ENCODE data around the gene ABCA8. TPM values are rescaled to one million over a fixed set of nuclear protein-coding genes. Genes with fewer than 3 reads are reported as not detected.

Gene ABCA8
- total RNA-seq, 1 donor from 2014 or later: 2.6 TPM

DNA sequence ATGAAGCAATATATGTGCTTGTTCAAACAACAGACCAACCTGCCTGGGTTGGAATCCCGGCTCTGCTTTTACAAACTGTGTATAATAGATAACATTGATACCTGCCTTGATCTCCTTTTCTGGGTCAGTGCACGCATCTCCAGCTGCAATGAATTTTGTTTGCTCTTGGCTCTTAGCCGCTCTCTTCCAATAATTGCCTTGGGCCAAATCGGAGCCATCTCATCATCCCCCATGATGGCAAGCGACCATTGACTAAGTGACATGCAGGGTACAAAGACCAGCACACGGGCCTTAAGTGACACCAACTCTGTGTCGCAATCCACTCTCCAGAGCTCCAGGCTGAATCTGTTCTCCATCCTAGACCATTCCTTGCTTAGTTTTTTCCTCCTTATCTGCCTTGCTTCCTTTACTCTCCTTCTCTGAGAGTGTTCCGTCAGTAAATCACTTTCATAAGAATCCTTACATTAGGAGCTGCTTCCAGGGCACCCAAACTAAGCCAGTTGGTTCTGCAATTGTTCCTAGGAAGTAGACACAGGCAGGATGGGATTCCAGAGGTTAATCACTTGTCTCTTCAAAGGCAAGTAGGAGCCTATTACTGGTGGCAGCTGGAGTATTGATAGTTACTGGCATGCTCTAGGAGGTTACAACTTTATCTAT, 134.2 kb downstream of the ABCA8 start:
- DNase-seq (ENCODE audit: low spot score in 2 of 2, unreplicated experiment in 2 of 2): no peak
- peaks cover 18% of the 10 kb centered on the region for H3K4me1 Mint-ChIP-seq

DNA sequence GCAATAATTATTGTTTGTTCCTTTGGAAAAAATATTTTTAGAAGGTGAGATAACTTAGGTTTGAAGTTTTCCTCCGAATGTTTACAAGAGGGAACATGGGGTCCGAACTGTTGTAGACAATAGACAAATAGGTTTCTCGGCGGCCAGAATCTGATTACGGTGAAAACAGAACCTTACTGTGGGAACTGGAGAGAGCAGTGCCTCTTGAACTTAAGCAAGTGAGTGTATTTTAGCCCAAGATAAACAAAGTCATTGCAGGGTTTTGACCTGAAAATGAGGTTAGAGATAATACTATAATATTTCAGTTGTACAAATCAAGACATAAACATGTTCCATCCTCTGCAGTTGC, 134.7 kb downstream of the ABCA8 start:
- H3K4me3 Mint-ChIP-seq: no peak overlapping the region
- peaks cover 18% of the 10 kb centered on the region for H3K4me1 Mint-ChIP-seq
- H3K27ac Mint-ChIP-seq: no peak overlapping the region
- no peaks in the 10 kb centered on the region for H3K36me3 Mint-ChIP-seq
- no peak for DNase-seq (ENCODE audit: low spot score in 2 of 2, unreplicated experiment in 2 of 2)
- peaks cover 4% of the 10 kb centered on the region for H3K9me3 Mint-ChIP-seq
- H3K27me3 Mint-ChIP-seq (ENCODE audit: low read depth): peaks cover 24% of the 10 kb centered on the region
- TF ChIP-seq, protein P1, sequence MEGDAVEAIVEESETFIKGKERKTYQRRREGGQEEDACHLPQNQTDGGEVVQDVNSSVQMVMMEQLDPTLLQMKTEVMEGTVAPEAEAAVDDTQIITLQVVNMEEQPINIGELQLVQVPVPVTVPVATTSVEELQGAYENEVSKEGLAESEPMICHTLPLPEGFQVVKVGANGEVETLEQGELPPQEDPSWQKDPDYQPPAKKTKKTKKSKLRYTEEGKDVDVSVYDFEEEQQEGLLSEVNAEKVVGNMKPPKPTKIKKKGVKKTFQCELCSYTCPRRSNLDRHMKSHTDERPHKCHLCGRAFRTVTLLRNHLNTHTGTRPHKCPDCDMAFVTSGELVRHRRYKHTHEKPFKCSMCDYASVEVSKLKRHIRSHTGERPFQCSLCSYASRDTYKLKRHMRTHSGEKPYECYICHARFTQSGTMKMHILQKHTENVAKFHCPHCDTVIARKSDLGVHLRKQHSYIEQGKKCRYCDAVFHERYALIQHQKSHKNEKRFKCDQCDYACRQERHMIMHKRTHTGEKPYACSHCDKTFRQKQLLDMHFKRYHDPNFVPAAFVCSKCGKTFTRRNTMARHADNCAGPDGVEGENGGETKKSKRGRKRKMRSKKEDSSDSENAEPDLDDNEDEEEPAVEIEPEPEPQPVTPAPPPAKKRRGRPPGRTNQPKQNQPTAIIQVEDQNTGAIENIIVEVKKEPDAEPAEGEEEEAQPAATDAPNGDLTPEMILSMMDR (IDR thresholded peaks at IDR 0.05; ENCODE audit: unreplicated experiment): no peak

More for the DNA sequence above, 134.2 kb downstream of the ABCA8 start:
- peaks cover 19% of the 10 kb centered on the region for H3K27me3 Mint-ChIP-seq (ENCODE audit: low read depth)
- TF ChIP-seq, protein P1 (IDR thresholded peaks at IDR 0.05; ENCODE audit: unreplicated experiment): no peak
- H3K36me3 Mint-ChIP-seq: no peaks in the 10 kb centered on the region
- peaks cover 4% of the 10 kb centered on the region for H3K9me3 Mint-ChIP-seq
- H3K4me3 Mint-ChIP-seq: no peak overlapping the region
- no peak overlapping the region for H3K27ac Mint-ChIP-seq

DNA sequence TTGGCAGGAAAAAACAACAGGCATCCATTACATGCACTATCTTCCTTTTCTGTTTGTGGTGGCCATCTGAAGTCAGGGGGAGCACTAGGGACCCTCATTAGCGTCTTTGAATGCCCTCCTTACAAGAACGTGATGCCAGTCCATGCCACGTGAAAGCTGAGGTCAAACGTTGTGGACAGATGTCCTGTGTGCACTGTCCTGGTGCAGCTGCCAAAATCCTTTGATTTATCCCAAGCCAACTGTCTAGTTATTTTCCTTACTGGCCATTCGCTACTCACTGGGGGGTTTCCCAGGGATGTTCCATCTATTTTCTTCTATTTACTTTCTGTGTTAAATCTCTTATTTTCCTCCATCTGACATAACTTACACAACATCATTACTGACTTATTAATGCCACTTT, 135.7 kb downstream of the ABCA8 start:
- TF ChIP-seq, protein P1 (IDR thresholded peaks at IDR 0.05; ENCODE audit: unreplicated experiment): no peak
- H3K9me3 Mint-ChIP-seq: peaks cover 4% of the 10 kb centered on the region
- no peak overlapping the region for H3K27ac Mint-ChIP-seq
- peaks cover 29% of the 10 kb centered on the region for H3K27me3 Mint-ChIP-seq (ENCODE audit: low read depth)
- no peak for DNase-seq (ENCODE audit: low spot score in 2 of 2, unreplicated experiment in 2 of 2)
- H3K36me3 Mint-ChIP-seq: no peaks in the 10 kb centered on the region
- peaks cover 18% of the 10 kb centered on the region for H3K4me1 Mint-ChIP-seq
- no peak overlapping the region for H3K4me3 Mint-ChIP-seq

Other genes starting within 250 kb of the ABCA8 start
- 0.86 to 1.5 TPM (median 1.3 TPM) in 3 replicates for gene ABCA9, start 105.5 kb upstream of the ABCA8 start, total RNA-seq
- gene ABCA6, start 186.5 kb upstream of the ABCA8 start, total RNA-seq: 0.11 to 0.79 TPM (median 0.42 TPM) in 3 replicates